GM12878 (cell line): ENCODE data around the gene FCRL2. TPM values are rescaled to one million over a fixed set of nuclear protein-coding genes. Genes with fewer than 3 reads are reported as not detected.

Source experiments
- ATF2 ChIP-seq: IDR thresholded peaks from 2 replicates; pipeline ENCODE4 v1.6.1; 2012; ENCODE audit warnings: low read length, inconsistent platforms
- BACH1 ChIP-seq: fragments of 450-650 bp; IDR thresholded peaks from 2 replicates; pipeline ENCODE4 v1.6.1; 2017; ENCODE audit warnings: mild to moderate bottlenecking, borderline replicate concordance
- CHD1 ChIP-seq: IDR thresholded peaks from 2 replicates; pipeline ENCODE4 v1.6.1; 2012; ENCODE audit warnings: low read depth, low read length, improper control_type of control experiment
- EGR1 ChIP-seq, 2 experiments: IDR thresholded peaks; 1 replicate in 1 of 2; 2 replicates in 1 of 2; pipeline ENCODE4 v1.6.1; 2011 to 2012; ENCODE audit warnings: low read depth in 2 of 2, low read length in 2 of 2, borderline replicate concordance in 1 of 2, mild to moderate bottlenecking in 1 of 2, moderate library complexity in 1 of 2
- HSF1 ChIP-seq: fragments of 150-350 bp; IDR thresholded peaks from 2 replicates; pipeline ENCODE4 v1.6.1; 2014; ENCODE audit warnings: mild to moderate bottlenecking, low read depth, low read length
- KAT2A ChIP-seq: conservative IDR thresholded peaks from 2 replicates; pipeline ENCODE4 v1.6.1; 2011; ENCODE audit warnings: low read depth, low read length; ENCODE audit not compliant: control insufficient read depth
- MEF2A ChIP-seq: IDR thresholded peaks from 2 replicates; pipeline ENCODE4 v1.6.1; 2011; ENCODE audit warnings: low read depth, mild to moderate bottlenecking, low read length, moderate library complexity; ENCODE audit not compliant: insufficient read depth
- NR2C2 ChIP-seq: IDR thresholded peaks from 2 replicates; pipeline ENCODE4 v1.6.1; 2011; ENCODE audit warnings: borderline replicate concordance, low read depth; ENCODE audit not compliant: control insufficient read depth, insufficient read length
- SP1 ChIP-seq: IDR thresholded peaks from one replicate; pipeline ENCODE4 v1.6.1; 2011; ENCODE audit warnings: low read depth, low read length
- ZSCAN29 ChIP-seq: fragments of 450-650 bp; IDR thresholded peaks from 2 replicates; pipeline ENCODE4 v1.6.1; 2017; ENCODE audit warnings: mild to moderate bottlenecking, moderate library complexity
- polyA plus RNA-seq, 11 experiments: library from polyadenylated mRNA; depleted of rRNA in 4 of 11; unstranded in 6 of 11; stranded (reverse) in 5 of 11; fragments of >200 nt; fragmentation: Nextera tagmentation in 4 of 11; fragmentation: Illumina TruSeq in 1 of 11; extraction: Ambion mirVana in 4 of 11; extraction: Trizol in 1 of 11; gene quantifications; 1 replicate in 1 of 11; 2 replicates in 10 of 11; pipeline versions ENCODE4 v1.2.1 to v1.2.3, GENCODE V29; 2011 to 2016; ENCODE audit warnings: inconsistent platforms in 2 of 11, missing spikeins in 2 of 11, low read depth in 1 of 11
- total RNA-seq, 4 experiments: library from RNA; depleted of rRNA in 3 of 4; stranded (reverse); fragments of >200 nt in 3 of 4; fragmentation: Illumina TruSeq in 1 of 4; extraction: Trizol in 1 of 4; gene quantifications; 2 replicates each; pipeline versions ENCODE4 v1.2.1 to v1.2.3, GENCODE V29; 2013 to 2021
- TF ChIP-seq, protein P1 (sequence below): fragments of 450-650 bp; IDR thresholded peaks from 2 replicates; pipeline ENCODE4 v1.6.1; 2018; ENCODE audit warnings: borderline replicate concordance, mild to moderate bottlenecking; ENCODE audit not compliant: partially characterized antibody
- TF ChIP-seq, protein P2 (sequence below): IDR thresholded peaks from 2 replicates; pipeline ENCODE4 v1.6.1; 2012; ENCODE audit warnings: low read depth, low read length, improper control_type of control experiment
- TF ChIP-seq, protein P3 (sequence below): fragments of 450-650 bp; IDR thresholded peaks from 2 replicates; pipeline ENCODE4 v1.6.1; 2017; ENCODE audit warnings: mild to moderate bottlenecking, moderate library complexity
- TF ChIP-seq, protein P4 (sequence below): fragments of 450-650 bp; IDR thresholded peaks from 2 replicates; pipeline ENCODE4 v1.6.1; 2016; ENCODE audit warnings: mild to moderate bottlenecking, moderate library complexity, borderline replicate concordance

Gene FCRL2
- total and polyA plus RNA-seq, 10 of the 15 experiments (the other 5 are each of a cell fraction or from before 2014, with no cell fraction given) = 0.07 to 7.3 (median 0.61) TPM

GRCh38 chr1:157806431-157807149, 29.7 kb upstream of the FCRL2 start (continued):
- TF ChIP-seq, protein P1, sequence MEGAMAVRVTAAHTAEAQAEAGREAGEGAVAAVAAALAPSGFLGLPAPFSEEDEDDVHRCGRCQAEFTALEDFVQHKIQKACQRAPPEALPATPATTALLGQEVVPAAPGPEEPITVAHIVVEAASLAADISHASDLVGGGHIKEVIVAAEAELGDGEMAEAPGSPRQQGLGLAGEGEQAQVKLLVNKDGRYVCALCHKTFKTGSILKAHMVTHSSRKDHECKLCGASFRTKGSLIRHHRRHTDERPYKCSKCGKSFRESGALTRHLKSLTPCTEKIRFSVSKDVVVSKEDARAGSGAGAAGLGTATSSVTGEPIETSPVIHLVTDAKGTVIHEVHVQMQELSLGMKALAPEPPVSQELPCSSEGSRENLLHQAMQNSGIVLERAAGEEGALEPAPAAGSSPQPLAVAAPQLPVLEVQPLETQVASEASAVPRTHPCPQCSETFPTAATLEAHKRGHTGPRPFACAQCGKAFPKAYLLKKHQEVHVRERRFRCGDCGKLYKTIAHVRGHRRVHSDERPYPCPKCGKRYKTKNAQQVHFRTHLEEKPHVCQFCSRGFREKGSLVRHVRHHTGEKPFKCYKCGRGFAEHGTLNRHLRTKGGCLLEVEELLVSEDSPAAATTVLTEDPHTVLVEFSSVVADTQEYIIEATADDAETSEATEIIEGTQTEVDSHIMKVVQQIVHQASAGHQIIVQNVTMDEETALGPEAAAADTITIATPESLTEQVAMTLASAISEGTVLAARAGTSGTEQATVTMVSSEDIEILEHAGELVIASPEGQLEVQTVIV = no peak
- TF ChIP-seq SP1 (no peak), ZSCAN29 (no peak), KAT2A (no peak), HSF1 (no peak), BACH1 (no peak), CHD1 (no peak), MEF2A (0 out of 2 replicates have a peak, but pooled peaks have one; percentile 51), EGR1 (IDR thresholded peaks at IDR 0.05; ENCODE audit: borderline replicate concordance in 1 of 2, low read depth in 2 of 2, low read length in 2 of 2) (0 out of 3 replicates have a peak, but pooled peaks of 1 of the 2 experiments have one; percentile 1), ATF2 (peak; percentile 23; the same call in 1 of the 2 replicates), NR2C2 (no peak)
- TF ChIP-seq, protein P2, sequence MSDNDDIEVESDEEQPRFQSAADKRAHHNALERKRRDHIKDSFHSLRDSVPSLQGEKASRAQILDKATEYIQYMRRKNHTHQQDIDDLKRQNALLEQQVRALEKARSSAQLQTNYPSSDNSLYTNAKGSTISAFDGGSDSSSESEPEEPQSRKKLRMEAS = no peak
- TF ChIP-seq, protein P3, sequence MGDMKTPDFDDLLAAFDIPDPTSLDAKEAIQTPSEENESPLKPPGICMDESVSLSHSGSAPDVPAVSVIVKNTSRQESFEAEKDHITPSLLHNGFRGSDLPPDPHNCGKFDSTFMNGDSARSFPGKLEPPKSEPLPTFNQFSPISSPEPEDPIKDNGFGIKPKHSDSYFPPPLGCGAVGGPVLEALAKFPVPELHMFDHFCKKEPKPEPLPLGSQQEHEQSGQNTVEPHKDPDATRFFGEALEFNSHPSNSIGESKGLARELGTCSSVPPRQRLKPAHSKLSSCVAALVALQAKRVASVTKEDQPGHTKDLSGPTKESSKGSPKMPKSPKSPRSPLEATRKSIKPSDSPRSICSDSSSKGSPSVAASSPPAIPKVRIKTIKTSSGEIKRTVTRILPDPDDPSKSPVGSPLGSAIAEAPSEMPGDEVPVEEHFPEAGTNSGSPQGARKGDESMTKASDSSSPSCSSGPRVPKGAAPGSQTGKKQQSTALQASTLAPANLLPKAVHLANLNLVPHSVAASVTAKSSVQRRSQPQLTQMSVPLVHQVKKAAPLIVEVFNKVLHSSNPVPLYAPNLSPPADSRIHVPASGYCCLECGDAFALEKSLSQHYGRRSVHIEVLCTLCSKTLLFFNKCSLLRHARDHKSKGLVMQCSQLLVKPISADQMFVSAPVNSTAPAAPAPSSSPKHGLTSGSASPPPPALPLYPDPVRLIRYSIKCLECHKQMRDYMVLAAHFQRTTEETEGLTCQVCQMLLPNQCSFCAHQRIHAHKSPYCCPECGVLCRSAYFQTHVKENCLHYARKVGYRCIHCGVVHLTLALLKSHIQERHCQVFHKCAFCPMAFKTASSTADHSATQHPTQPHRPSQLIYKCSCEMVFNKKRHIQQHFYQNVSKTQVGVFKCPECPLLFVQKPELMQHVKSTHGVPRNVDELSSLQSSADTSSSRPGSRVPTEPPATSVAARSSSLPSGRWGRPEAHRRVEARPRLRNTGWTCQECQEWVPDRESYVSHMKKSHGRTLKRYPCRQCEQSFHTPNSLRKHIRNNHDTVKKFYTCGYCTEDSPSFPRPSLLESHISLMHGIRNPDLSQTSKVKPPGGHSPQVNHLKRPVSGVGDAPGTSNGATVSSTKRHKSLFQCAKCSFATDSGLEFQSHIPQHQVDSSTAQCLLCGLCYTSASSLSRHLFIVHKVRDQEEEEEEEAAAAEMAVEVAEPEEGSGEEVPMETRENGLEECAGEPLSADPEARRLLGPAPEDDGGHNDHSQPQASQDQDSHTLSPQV = no peak
- TF ChIP-seq, protein P4, sequence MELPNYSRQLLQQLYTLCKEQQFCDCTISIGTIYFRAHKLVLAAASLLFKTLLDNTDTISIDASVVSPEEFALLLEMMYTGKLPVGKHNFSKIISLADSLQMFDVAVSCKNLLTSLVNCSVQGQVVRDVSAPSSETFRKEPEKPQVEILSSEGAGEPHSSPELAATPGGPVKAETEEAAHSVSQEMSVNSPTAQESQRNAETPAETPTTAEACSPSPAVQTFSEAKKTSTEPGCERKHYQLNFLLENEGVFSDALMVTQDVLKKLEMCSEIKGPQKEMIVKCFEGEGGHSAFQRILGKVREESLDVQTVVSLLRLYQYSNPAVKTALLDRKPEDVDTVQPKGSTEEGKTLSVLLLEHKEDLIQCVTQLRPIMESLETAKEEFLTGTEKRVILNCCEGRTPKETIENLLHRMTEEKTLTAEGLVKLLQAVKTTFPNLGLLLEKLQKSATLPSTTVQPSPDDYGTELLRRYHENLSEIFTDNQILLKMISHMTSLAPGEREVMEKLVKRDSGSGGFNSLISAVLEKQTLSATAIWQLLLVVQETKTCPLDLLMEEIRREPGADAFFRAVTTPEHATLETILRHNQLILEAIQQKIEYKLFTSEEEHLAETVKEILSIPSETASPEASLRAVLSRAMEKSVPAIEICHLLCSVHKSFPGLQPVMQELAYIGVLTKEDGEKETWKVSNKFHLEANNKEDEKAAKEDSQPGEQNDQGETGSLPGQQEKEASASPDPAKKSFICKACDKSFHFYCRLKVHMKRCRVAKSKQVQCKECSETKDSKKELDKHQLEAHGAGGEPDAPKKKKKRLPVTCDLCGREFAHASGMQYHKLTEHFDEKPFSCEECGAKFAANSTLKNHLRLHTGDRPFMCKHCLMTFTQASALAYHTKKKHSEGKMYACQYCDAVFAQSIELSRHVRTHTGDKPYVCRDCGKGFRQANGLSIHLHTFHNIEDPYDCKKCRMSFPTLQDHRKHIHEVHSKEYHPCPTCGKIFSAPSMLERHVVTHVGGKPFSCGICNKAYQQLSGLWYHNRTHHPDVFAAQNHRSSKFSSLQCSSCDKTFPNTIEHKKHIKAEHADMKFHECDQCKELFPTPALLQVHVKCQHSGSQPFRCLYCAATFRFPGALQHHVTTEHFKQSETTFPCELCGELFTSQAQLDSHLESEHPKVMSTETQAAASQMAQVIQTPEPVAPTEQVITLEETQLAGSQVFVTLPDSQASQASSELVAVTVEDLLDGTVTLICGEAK = no peak
